Muscle of leg (tissue), 11 donors: Measurements from ENCODE around the gene MAEA. TPM values are rescaled to one million over a fixed set of nuclear protein-coding genes. Genes with fewer than 3 reads are reported as not detected.
"Not testable (repeated sequence)": the region's sequence is repeated elsewhere in the genome, so short reads cannot be mapped to it uniquely, and the experiment has no call there.

ENCODE experiments used
- DNase-seq: peaks from one replicate; pipeline ENCODE4 v3.0.0; 2013
- H3K27ac ChIP-seq: one replicate; pipeline ENCODE4 v1.5.1; 2013; ENCODE audit warnings: mild to moderate bottlenecking, low read length, control low read depth
- H3K27me3 ChIP-seq: one replicate; pipeline ENCODE4 v1.6.1; 2013; ENCODE audit warnings: low read length; ENCODE audit not compliant: control insufficient read depth, insufficient read depth
- H3K36me3 ChIP-seq: one replicate; pipeline ENCODE4 v1.6.1; 2013; ENCODE audit warnings: low read length; ENCODE audit not compliant: control insufficient read depth, insufficient read depth
- H3K4me1 ChIP-seq: one replicate; pipeline ENCODE4 v1.6.1; 2013; ENCODE audit warnings: low read length; ENCODE audit not compliant: control insufficient read depth, insufficient read depth
- H3K4me3 ChIP-seq: one replicate; pipeline ENCODE4 v1.5.1; 2013; ENCODE audit warnings: low read length, control low read depth
- H3K9me3 ChIP-seq: replicated peaks from 2 replicates; pipeline ENCODE4 v1.6.1; 2013; ENCODE audit warnings: low read depth, low read length; ENCODE audit not compliant: control insufficient read depth
- WGBS: methylation state at CpG from one replicate; pipeline ENCODE4 v1.1.5; 2013; ENCODE audit warnings: missing lambda C conversion rate; ENCODE audit not compliant: insufficient coverage; 5-methylcytosine and 5-hydroxymethylcytosine counted together
- polyA plus RNA-seq, 8 donors: library from polyadenylated mRNA; unstranded; fragments of 120-200 nt; gene quantifications; one replicate each; pipeline versions ENCODE4 v1.2.1 to v1.2.3, GENCODE V29; 2013; ENCODE audit warnings: inconsistent platforms in 1 of 8, low replicate concordance in 1 of 8; ENCODE audit not compliant: insufficient read length in 8 of 8, insufficient read depth in 1 of 8
- total RNA-seq: library from RNA; stranded (reverse); fragments of 120-200 nt; gene quantifications from one replicate; pipeline ENCODE4 v1.2.4, GENCODE V29; 2013

The MAEA gene
- total and polyA plus RNA-seq, 9 donors, result 30.5 to 49.6 (median 40.8) TPM

DNA sequence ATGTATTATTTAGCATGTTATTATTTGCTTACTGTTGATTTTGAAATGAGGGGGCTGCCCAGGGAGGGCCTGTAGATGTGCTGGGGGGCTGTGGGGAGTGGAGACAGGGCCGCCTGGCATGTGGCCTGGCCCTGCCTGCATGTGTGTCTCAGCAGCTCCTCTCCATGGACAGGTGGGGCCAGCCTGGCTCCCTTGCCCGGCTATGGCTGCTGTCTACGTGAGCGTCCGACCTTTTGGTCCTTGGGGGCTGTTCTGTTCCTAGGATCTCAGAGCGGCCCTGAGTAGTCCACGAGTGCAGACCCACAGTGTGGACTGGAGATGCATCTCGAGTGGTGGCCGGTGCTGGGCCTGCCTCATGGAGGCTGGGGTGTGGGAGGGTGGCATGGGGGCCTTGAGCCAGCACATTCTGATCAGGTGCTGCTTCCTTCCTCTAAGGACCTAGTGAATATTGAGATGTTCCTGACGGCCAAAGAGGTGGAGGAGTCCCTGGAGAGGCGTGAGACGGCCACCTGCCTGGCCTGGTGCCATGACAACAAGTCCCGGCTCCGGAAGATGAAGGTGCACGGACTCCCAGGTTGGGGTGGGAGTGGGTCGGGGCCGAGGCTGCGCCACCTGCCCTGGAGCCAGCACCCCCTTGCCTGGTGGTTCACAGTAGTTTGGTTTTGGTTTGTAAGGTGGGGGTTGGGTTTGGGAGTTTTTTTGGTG, 32.4 kb downstream of the MAEA start:
- Histone ChIP-seq H3K4me1 (no peaks in the 10 kb centered on the region), H3K4me3 (no peak overlapping the region), H3K27ac (no peak overlapping the region), H3K36me3 (peaks cover 64% of the 10 kb centered on the region), H3K9me3 (no peaks in the 10 kb centered on the region), H3K27me3 (no peaks in the 10 kb centered on the region)
- 90% methylated on average over 14 of the region's 18 CpGs for WGBS
- DNase-seq, result no peak

DNA sequence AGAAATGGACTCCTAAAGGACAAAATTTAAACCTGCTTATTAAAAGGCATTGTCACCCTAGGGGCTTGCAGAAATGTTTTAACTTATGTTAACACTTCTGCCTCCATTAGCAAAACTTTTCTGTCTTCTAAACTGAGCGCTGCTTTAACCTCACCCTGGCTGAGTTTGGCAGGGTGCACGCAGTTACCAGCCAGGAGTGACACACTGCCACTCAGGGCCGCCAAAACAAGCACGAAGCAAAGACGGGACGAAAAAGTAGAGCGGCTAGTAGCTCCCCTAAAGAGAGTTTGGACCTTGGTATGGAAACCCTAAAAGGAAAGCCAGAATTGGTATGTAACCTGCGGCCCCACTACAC, 33.6 kb downstream of the MAEA start:
- no peak for DNase-seq
- H3K36me3 ChIP-seq, result peaks cover 64% of the 10 kb centered on the region
- H3K9me3 ChIP-seq, result no peaks in the 10 kb centered on the region
- no peaks in the 10 kb centered on the region for H3K4me1 ChIP-seq
- no peaks in the 10 kb centered on the region for H3K27me3 ChIP-seq
- H3K27ac ChIP-seq, result no peak overlapping the region
- no peak overlapping the region for H3K4me3 ChIP-seq
- 95% methylated on average over 7 of the region's 8 CpGs for WGBS

DNA sequence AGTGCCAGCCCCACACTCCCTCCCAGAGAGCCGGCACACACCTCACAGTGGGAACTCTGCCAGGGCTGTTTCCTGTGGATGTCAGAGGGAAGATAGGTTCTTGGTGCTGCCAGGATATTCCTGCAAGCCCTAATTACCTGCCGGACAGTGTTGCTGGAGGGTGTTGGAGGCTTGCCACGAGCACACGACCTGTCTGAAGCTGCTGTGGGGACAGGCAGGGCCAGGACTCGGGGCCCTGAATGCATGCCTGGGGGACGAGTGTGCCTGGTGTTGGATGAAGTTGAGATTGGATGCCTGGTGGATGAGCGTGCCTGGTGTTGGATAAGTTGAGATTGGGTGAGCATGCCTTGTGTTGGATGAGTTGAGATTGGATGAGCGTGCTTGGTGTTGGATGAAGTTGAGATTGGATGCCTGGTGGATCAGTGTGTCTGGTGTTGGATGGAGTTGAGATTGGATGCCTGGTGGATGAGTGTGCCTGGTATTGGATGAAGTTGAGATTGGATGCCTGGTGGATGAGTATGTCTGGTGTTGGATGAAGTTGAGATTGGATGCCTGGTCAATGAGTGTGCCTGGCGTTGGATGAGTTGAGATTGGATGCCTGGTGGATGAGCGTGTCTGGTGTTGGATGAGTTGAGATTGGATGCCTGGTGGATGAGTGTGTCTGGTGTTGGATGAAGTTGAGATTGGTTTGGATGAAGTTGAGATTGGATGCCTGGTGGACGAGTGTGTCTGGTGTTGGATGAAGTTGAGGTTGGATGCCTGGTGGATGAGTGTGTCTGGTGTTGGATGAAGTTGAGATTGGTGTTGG, 34.1 kb downstream of the MAEA start:
- no peaks in the 10 kb centered on the region for H3K9me3 ChIP-seq
- H3K4me1 ChIP-seq, result no peaks in the 10 kb centered on the region
- no peak for DNase-seq
- no peak overlapping the region for H3K4me3 ChIP-seq
- WGBS, result 96% methylated on average over 10 of the region's 11 CpGs
- H3K36me3 ChIP-seq, result peaks cover 66% of the 10 kb centered on the region
- no peaks in the 10 kb centered on the region for H3K27me3 ChIP-seq
- no peak overlapping the region for H3K27ac ChIP-seq

DNA sequence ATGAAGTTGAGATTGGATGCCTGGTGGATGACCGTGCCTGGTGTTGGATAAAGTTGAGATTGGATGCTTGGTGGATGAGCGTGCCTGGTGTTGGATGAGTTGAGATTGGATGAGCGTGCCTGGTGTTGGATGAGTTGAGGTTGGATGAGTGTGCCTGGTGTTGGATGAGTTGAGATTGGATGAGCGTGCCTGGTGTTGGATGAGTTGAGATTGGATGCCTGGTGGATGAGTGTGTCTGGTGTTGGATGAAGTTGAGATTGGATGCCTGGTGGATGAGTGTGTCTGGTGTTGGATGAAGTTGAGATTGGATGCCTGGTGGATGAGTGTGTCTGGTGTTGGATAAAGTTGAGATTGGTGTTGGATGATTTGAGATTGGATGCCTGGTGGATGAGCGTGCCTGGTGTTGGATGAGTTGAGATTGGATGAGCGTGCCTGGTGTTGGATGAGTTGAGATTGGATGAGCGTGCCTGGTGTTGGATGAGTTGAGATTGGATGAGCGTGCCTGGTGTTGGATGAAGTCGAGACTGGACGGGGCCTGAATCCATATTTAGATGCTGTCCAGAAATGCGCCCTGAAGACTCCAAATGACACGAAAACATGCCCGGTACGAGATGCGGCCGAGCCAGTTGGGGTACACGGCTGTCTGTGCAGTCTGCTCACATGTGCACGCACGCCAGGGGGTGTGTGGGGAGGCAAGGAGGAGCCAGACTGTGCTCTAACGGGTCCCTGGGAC, 34.9 kb downstream of the MAEA start:
- H3K4me3 ChIP-seq, H3K27me3 ChIP-seq, H3K27ac ChIP-seq, H3K9me3 ChIP-seq, DNase-seq, H3K4me1 ChIP-seq: not testable (repeated sequence)
- WGBS, result 97% methylated on average over 20 of the region's 20 CpGs
- peaks cover 63% of the 10 kb centered on the region for H3K36me3 ChIP-seq

DNA sequence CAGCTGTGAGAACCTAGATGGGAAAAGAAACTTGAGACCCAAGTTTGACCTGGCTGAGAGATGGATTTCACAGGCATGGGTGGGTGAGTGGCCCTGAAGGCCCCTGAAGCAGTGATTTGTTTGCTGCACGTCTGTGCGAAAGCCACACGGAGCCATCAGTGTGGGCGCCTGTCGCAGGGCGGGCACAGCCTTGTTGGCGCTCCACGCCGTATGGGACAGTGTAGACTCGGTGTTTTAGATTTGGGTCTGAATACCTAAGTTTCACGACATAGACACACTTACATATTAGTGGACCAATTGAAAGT, 35.4 kb downstream of the MAEA start:
- no peak for DNase-seq
- whole genome bisulfite sequencing, result 80% methylated on average over 1 of the region's 11 CpGs
- H3K4me1 ChIP-seq, result peaks cover 3% of the 10 kb centered on the region
- no peaks in the 10 kb centered on the region for H3K27me3 ChIP-seq
- no peak overlapping the region for H3K27ac ChIP-seq
- no peaks in the 10 kb centered on the region for H3K9me3 ChIP-seq
- H3K36me3 ChIP-seq, result peaks cover 66% of the 10 kb centered on the region
- H3K4me3 ChIP-seq, result no peak overlapping the region

DNA sequence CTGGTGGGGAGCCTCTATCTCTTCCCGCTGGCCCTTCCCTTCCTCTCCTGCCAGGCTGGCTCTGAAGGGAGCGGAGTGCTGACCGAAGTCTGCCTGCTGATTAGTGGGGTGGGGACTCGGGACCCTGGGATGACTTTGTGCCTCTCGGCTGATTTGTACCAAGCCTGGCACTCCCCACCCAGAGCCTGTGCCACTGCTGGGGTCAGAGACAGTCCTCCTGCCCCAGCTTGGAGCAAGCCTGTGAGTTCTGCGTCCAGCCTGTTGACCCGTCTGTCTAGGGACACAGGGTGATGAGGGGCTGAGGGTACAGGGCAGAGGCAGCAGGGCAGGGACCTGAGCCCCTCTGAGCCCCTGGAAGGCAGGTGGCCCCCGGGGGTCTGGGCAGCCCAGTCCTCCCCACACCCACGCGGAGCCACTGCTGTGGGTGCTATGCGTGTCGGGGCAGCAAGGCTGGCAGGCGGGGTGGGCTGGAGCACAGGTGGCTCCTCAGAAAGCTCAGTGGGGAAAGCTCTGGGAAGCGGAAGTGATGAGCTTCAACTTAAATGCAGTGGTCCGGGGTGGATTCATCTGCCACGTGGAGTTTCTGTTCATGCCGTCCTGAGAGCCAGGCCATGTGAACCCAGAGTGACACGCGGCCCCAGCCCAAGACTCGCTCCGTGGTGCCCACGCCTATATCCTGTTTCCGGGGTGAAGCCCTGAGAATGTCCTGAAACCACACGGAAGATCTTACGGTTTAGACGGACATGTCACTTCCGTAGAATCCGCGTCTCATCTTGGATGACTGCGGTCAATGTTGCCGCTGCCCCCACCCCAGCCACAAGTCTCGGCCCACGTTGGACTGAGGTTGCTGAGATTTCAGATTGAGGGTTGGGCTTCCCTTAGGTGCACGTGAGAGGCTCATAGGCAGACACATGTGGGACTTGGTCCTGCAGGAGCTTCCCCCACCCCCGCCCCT, 36.3 kb downstream of the MAEA start:
- H3K4me3 ChIP-seq, result no peak overlapping the region
- H3K27me3 ChIP-seq, result no peaks in the 10 kb centered on the region
- H3K4me1 ChIP-seq, result peaks cover 3% of the 10 kb centered on the region
- no peak for DNase-seq
- no peaks in the 10 kb centered on the region for H3K9me3 ChIP-seq
- H3K27ac ChIP-seq, result no peak overlapping the region
- 87% methylated on average over 28 of the region's 35 CpGs for WGBS
- H3K36me3 ChIP-seq, result peaks cover 71% of the 10 kb centered on the region

DNA sequence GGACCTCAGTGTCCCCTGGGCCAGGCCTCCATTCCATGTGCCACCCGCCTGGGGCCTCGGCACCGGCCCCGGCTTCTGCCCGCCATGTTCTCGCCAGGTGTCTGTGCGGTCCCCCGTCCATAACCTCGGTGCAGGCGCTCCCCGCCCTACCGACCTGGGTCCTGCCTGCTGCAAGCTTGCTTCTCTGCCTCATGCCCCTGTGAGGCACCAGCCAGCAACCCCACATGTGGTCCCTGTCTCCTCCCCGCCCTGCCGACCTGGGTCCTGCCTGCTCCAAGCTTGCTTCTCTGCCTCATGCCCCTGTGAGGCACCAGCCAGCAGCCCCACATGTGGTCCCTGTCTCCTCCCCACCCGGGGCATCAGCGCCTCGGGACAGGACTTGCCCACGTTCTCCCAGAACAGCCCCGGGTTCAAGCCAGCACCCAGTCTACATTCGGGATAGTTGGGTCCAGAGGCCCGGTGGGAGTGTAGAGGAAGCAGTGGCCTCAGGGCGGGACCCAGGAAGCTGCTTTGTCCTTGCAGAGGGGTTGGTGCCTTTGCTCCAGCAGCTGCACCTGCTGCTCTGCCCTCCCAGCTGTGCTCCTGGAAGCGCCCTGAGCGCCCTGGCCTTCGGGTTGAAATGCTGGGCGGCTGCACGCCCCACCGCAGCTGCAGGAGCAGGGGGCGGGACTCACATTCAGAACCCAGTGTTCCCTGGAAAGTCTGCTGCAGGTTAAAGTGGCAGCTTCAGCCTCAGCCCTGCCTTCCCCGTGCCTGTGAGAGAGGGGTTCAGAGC, 37.2 kb downstream of the MAEA start:
- Histone ChIP-seq H3K27me3 (no peaks in the 10 kb centered on the region), H3K4me3 (no peak overlapping the region), H3K27ac (no peak overlapping the region), H3K9me3 (no peaks in the 10 kb centered on the region), H3K36me3 (peaks cover 75% of the 10 kb centered on the region), H3K4me1 (peaks cover 3% of the 10 kb centered on the region)
- WGBS, result 96% methylated on average over 28 of the region's 30 CpGs
- DNase-seq, result no peak

DNA sequence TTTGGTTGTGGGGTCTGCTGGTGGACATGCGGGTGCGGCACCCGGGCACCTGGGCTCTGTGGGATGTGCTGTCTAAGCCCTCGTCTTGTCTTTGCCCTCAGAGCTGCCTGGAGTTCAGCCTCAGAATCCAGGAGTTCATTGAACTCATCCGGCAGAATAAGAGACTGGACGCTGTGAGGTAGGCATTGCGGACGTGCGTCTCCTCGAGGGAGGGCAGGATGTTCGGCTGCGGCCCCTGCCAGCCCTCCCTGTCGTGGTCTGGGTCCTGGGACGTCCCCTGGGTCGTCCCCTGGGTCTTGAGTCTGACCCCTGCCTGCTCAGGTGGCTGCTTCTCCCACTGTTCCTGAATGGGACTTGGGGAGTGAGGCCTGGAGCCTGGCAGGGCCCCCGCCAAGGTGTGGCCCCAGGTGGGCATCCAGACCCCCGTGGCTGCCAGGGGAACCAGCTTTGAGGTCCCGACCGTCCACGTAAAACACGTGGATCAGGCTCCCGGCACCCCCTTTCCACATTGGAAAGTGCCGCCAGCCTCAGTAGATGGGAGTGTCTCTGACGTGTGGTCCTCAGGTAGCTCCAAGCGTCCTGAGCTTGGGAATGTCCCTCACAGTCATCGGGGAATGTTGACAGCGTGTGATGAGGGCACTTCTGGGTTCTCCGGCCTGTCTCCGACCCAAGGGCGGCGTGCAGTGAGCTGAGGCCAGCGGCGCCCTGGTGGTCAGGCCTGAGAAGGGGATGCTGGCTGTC, 38.0 kb downstream of the MAEA start:
- WGBS, result 92% methylated on average over 33 of the region's 33 CpGs
- Histone ChIP-seq H3K27me3 (no peaks in the 10 kb centered on the region), H3K4me1 (peaks cover 3% of the 10 kb centered on the region), H3K4me3 (no peak overlapping the region), H3K9me3 (no peaks in the 10 kb centered on the region), H3K36me3 (peaks cover 73% of the 10 kb centered on the region), H3K27ac (no peak overlapping the region)
- no peak for DNase-seq
